Jurkat, Clone E6-1 (cell line): ENCODE measurements around the gene CDC20.
A peak's percentile ranks its signal among the peaks of the same experiment; 100 is the strongest.
"Not testable (repeated sequence)": the region's sequence is repeated elsewhere in the genome, so short reads cannot be mapped to it uniquely, and the experiment has no call there.

ENCODE experiments used
- DNase-seq: peaks from one replicate; pipeline ENCODE4 v3.0.0-alpha.2; 2011; ENCODE audit warnings: low read depth, low spot score
- H3K4me3 ChIP-seq: 2 replicates; pipeline ENCODE4 v1.5.1; 2011; ENCODE audit warnings: mild to moderate bottlenecking, low read length, control low read depth, moderate library complexity

CDC20 gene

DNA sequence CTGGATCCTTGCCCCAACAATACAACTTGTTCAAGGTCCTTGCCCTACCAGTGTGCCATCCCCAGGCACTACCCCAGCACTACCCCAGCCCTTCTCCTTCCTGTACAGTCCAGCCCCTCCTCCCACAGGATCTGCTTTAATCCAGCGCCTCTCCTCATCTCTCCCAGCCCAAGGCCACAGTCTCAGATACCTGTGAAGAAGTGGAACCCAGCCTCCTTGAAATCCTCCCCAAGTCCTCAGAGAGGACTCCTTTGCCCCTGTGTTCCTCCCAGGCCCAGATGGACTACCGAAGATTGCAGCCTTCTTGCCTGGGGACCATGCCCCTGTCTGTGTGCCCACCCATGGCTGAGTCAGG is 6.5 kb upstream of the CDC20 start:
- no peak for DNase-seq
- no peak overlapping the region for H3K4me3 ChIP-seq

- no peak for DNase-seq
- H3K4me3 ChIP-seq: no peak overlapping the region
These were observed 5.9 kb upstream of the CDC20 start for GRCh38 chr1:43352881-43353280.

GRCh38 chr1:43354471-43354870 is 4.3 kb upstream of the CDC20 start:
- no peak for DNase-seq
- H3K4me3 ChIP-seq: no peak overlapping the region

GRCh38 chr1:43354936-43355335 is 3.8 kb upstream of the CDC20 start:
- no peak for DNase-seq
- no peak overlapping the region for H3K4me3 ChIP-seq

GRCh38 chr1:43357251-43357650 is 1.5 kb upstream of the CDC20 start:
- no peak for DNase-seq
- no peak overlapping the region for H3K4me3 ChIP-seq

- H3K4me3 ChIP-seq: peak overlapping the region; percentile 92
These were observed 548 bp upstream of the CDC20 start for GRCh38 chr1:43358121-43358745.

GRCh38 chr1:43359696-43360095 is 915 bp downstream of the CDC20 start:
- H3K4me3 ChIP-seq: peak overlapping the region; percentile 92
- DNase-seq: no peak

More at GRCh38 chr1:43358121-43358745, 548 bp upstream of the CDC20 start:
- no peak for DNase-seq

GRCh38 chr1:43360616-43361015 is 1.8 kb downstream of the CDC20 start:
- DNase-seq: no peak
- no peak overlapping the region for H3K4me3 ChIP-seq

DNA sequence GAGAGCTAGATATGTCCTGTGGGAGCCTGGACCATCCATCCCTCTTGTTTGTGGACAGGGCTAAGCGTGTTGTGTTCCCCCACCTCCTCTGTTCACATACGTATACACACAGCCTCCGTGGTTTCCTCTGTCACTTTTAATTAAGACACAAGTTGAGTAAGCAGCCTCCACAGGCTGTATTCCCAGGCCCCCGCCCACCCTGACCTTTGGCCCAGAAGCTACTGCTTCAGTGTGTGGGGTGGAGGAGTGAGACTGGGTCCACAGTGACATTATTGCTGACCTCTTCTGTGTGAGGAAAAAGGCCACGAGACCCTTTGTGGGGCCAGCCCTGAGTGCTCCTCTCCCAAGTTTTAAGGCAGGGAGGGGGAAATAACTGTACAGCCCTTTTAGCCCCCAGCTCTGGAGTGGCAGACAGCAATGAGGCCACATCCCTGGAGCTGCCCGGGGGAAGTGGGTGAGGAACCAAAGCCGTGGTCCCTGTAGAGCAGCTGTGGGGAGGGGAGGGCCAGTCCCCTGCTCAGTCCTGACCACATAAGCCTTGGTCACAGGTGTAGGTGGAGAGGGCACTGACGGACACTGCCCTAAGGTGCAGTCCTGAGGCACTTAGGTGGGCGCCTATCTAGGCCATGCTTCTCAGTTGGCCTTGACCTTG is 4.6 kb downstream of the CDC20 start:
- no peak for DNase-seq

DNA sequence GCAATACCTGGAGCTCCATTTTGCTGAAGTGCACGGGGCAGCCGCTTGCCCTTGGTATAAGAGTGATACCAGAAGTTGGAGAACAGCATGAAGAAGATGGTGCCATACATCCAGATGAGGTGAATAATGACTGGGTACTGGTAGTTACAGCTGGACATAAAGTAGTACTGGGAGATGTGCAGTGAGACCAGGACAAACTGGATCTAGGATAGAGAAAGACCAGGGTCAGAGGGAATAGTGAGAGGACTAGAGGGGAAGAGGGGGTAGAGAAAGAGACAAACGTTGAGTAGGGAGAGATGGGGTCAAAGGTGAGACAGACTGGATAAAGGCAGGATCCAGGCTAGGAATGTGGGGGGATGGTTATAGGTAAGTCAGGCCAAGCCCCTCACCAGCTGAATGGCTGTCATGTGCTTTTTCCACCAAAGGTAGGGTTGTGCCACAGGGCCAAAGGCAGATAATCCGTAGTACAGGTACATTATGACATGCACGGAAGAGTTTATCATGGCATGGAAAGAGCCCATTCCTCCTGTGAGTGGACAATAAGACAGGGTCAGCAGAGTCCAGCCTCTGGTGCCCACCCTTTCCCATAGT is 5.2 kb downstream of the CDC20 start:
- no peak for DNase-seq

More for the DNA sequence above, 4.6 kb downstream of the CDC20 start:
- H3K4me3 ChIP-seq: no peak overlapping the region

GRCh38 chr1:43365678-43366077 is 6.9 kb downstream of the CDC20 start:
- no peak for DNase-seq
- no peak overlapping the region for H3K4me3 ChIP-seq

More for the DNA sequence above, 5.2 kb downstream of the CDC20 start:
- H3K4me3 ChIP-seq: no peak overlapping the region

GRCh38 chr1:43366179-43366578 is 7.4 kb downstream of the CDC20 start:
- H3K4me3 ChIP-seq: no peak overlapping the region
- DNase-seq: no peak

DNA sequence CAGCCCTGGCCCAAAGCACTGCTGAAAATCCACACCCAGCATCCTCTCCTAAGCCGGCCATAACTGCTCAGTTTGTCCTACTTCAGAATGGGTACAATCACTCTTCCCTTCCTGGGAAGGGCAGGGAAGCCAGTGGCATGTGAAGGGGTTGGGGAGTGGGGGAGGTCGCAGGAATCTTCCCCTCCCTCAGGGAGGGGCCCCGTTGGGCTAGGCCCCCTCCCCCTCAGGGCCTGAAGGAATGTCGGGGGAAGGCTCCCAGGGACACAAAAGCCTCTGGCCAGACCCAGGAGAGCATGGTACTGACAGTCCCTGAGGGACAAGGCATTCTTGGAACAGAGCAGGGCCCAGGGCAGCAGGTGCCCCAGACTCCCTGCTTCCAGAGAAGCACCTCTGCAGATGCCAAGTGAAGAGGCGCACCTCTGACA is 7.8 kb downstream of the CDC20 start:
- DNase-seq: no peak
- H3K4me3 ChIP-seq: peak overlapping the region; percentile 81

DNA sequence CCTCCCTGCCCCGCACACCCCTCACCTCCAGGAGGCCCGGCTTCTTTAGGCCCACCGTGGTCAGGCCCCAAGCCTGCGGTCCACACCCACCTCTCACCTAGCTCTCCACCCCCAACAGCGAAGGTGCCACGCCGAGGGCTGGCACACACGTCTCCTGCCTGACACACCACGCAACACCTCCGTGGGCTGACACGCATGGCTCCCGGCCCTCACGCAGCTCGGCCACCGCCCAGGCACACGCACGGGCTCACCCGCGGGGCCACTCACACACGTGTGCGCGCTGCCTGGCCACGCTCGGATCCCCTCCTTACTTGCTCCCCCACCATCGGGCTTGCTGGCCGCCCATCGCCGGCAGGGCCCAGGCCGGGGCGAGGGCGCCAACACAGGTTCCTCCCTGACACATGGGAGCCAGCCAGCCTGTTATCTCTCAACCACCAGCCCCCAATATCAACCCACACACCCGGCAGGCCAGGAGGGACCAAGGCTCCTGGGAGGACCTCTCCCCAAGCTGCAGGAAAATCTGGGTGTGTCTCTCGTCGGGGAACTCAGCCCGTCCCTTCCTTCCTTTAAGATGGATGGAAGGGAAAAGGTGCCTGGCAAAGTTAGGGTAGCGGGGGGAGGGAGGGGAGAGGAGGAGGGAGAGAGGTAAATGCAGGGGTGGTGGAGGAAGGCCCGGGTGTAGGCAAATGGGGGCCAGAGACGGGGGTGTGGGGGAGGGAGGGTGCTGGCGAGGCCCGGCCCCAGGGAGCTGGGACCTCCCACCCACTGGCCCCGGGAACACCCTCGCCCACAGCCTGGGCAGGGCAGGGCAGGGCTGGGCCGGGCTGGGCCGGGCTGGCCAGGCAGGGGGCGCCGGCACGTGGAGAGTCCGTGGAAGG is 8.5 kb downstream of the CDC20 start:
- peak overlapping the region; percentile 81 for H3K4me3 ChIP-seq
- no peak for DNase-seq

GRCh38 chr1:43367904-43368645 is 9.3 kb downstream of the CDC20 start, which contains the start of gene ELOVL1:
TSS of gene ELOVL1 (minus strand) at chr1:43368011. CDS start at chr1:43365609, 2,402 bp downstream.
- peak; percentile 61 for DNase-seq
- peak within 1 kb of the TSS; percentile 81 for H3K4me3 ChIP-seq

DNA sequence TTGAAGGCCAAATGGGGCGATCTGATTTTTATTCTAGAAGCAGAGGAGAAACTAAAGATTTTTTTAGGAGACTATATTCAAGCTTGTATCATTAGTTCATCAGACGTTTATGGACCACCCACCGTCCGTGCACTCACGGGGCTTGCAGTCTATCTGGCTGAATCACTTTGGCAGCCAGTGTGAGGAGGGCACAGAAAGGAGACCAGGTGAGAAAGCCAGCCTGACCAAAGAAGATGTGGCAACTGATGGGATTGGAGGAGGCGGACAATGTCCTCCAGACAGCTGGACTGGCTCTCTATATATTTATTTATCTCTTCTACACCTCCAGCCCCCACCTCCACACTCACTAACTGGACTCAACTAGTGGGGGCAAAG is 9.9 kb downstream of the CDC20 start:
- H3K4me3 ChIP-seq: peak overlapping the region; percentile 81
- no peak for DNase-seq

DNA sequence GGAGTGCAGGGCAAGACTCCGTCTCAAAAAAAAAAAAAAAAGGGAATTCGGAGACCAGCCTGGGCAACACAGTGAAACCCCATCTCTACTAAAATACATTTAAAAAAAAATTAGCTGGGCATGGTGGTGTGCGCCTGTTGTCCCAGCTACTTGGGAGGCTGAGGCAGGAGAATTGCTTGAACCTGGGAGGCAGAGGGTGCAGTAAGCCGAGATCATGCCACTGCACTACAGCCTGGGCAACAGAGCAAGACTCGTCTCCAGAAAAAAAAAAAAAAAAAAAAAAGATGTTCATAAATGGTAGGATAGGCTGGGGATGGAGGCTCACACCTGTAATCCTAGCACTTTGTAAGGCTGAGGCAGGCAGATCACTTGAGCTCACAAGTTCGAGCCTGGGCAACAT is 11.0 kb downstream of the CDC20 start:
- H3K4me3 ChIP-seq, DNase-seq: not testable (repeated sequence)

- no peak for DNase-seq
These were observed 11.8 kb downstream of the CDC20 start for GRCh38 chr1:43370564-43370963.

DNA sequence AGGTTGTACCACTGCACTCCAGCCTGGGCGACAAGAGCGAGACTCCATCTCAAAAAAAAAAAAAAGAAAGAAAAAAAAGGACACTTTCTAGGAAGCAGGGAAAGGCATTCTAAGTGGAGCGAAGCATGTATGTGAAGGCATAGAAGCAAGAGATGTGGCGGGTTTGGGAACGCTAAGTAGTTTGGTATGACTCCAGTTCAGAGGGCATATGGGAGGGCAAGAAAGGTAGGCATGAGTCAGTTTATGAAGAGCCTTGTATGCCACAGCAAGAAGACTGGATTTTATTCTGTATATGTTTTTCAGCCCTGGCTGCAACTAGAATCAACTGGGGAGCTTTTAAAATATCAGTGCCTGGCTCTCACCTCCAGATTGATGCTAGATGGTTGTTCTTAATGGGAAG is 13.4 kb downstream of the CDC20 start:
- H3K4me3 ChIP-seq: no peak overlapping the region
- DNase-seq: no peak

More at GRCh38 chr1:43370564-43370963, 11.8 kb downstream of the CDC20 start:
- H3K4me3 ChIP-seq: no peak overlapping the region
